MM.1S (cell line): Measurements from ENCODE around the gene EPN3.
A peak's percentile ranks its signal among the peaks of the same experiment; 100 is the strongest.

Experiments used
- DNase-seq: peaks from one replicate; pipeline ENCODE4 v3.0.0-alpha.2; 2015
- H2AFZ ChIP-seq: fragments of 300-600 bp; sonication (generic); 2 replicates; pipeline ENCODE4 v1.6.0; 2016; ENCODE audit warnings: antibody characterized with exemption, low read length
- H3F3A ChIP-seq: fragments of 300-600 bp; sonication (generic); 2 replicates; pipeline ENCODE4 v1.6.1; 2016; ENCODE audit warnings: mild to moderate bottlenecking, antibody characterized with exemption, low read length, moderate library complexity, mixed read lengths; ENCODE audit not compliant: insufficient read depth
- H3K27ac ChIP-seq: fragments of 300-600 bp; sonication (generic); 2 replicates; pipeline ENCODE4 v1.5.1; 2016; ENCODE audit warnings: mild to moderate bottlenecking, low read length
- H3K27me3 ChIP-seq: fragments of 300-600 bp; sonication (generic); replicated peaks from 2 replicates; pipeline ENCODE4 v1.6.0; 2016; ENCODE audit warnings: low read length; ENCODE audit not compliant: insufficient read depth
- H3K36me3 ChIP-seq: fragments of 300-600 bp; sonication (generic); replicated peaks from 2 replicates; pipeline ENCODE4 v1.6.1; 2016; ENCODE audit warnings: mild to moderate bottlenecking, low read length, mixed read lengths; ENCODE audit not compliant: insufficient read depth
- H3K4me1 ChIP-seq: fragments of 300-600 bp; sonication (generic); 2 replicates; pipeline ENCODE4 v1.6.1; 2016; ENCODE audit warnings: low read length, mixed read lengths
- H3K4me2 ChIP-seq: fragments of 300-600 bp; sonication (generic); 2 replicates; pipeline ENCODE4 v1.6.0; 2016; ENCODE audit warnings: low read depth, low read length
- H3K4me3 ChIP-seq: fragments of 300-600 bp; sonication (generic); 2 replicates; pipeline ENCODE4 v1.5.1; 2016; ENCODE audit warnings: low read length, mixed read lengths
- H3K79me2 ChIP-seq: fragments of 300-600 bp; sonication (generic); 2 replicates; pipeline ENCODE4 v1.6.1; 2016; ENCODE audit warnings: mixed run types, low read length, mixed read lengths
- H3K9ac ChIP-seq: fragments of 300-600 bp; sonication (generic); 2 replicates; pipeline ENCODE4 v1.6.1; 2016; ENCODE audit warnings: low read length, mixed read lengths
- H3K9me2 ChIP-seq: fragments of 300-600 bp; sonication (generic); replicated peaks from 2 replicates; pipeline ENCODE4 v1.6.1; 2016; ENCODE audit warnings: mild to moderate bottlenecking, low read length, mixed read lengths; ENCODE audit not compliant: insufficient read depth
- H3K9me3 ChIP-seq: fragments of 300-600 bp; sonication (generic); replicated peaks from 2 replicates; pipeline ENCODE4 v1.6.1; 2016; ENCODE audit warnings: mild to moderate bottlenecking, low read length, mixed read lengths; ENCODE audit not compliant: insufficient read depth
- H4K20me1 ChIP-seq: fragments of 300-600 bp; sonication (generic); 2 replicates; pipeline ENCODE4 v1.6.1; 2016; ENCODE audit warnings: mild to moderate bottlenecking, low read length, moderate library complexity, mixed read lengths; ENCODE audit not compliant: insufficient read depth
- CTCF ChIP-seq: fragments of 300-600 bp; sonication (generic); IDR thresholded peaks from 2 replicates; pipeline ENCODE4 v1.5.1; 2016; ENCODE audit warnings: antibody characterized with exemption, low read length, mixed read lengths
- EZH2 ChIP-seq: fragments of 300-600 bp; sonication (generic); optimal IDR thresholded peaks from 2 replicates; pipeline ENCODE3; 2017; ENCODE audit warnings: low read depth, mild to moderate bottlenecking, antibody characterized with exemption, low read length, mixed read lengths
- EZH2phosphoT487 ChIP-seq: fragments of 300-600 bp; sonication (generic); IDR thresholded peaks from 2 replicates; pipeline ENCODE4 v1.6.1; 2018; ENCODE audit warnings: antibody characterized with exemption, low read length

The EPN3 gene

GRCh38 chr17:50560185-50560824 lies 27.8 kb downstream of the EPN3 start, which contains the start of gene CACNA1G:
Gene CACNA1G, plus strand, starts transcription at chr17:50560715. Its CDS starts 745 bp downstream, at chr17:50561460.
- TF ChIP-seq EZH2phosphoT487 (no peak), CTCF (no peak), EZH2 (no peak)
- no peak within 1 kb of the TSS for H3K9ac ChIP-seq
- no peaks in the 10 kb centered on the region for H3K36me3 ChIP-seq
- H2AFZ ChIP-seq: peak within 1 kb of the TSS; percentile 74
- H4K20me1 ChIP-seq: no peaks in the 10 kb centered on the region
- peaks cover 73% of the 10 kb centered on the region for H3K27me3 ChIP-seq
- no peaks in the 10 kb centered on the region for H3K9me3 ChIP-seq
- peak within 1 kb of the TSS; percentile 65 for H3K4me3 ChIP-seq
- H3F3A ChIP-seq: no peaks in the 10 kb centered on the region
- H3K79me2 ChIP-seq: no peaks in the 10 kb centered on the region
- no peaks in the 10 kb centered on the region for H3K9me2 ChIP-seq
- H3K27ac ChIP-seq: no peak within 1 kb of the TSS
- peaks cover 8% of the 10 kb centered on the region for H3K4me1 ChIP-seq
- H3K4me2 ChIP-seq: peak within 1 kb of the TSS; percentile 99
- DNase-seq: peak; percentile 88

GRCh38 chr17:50560931-50561745 lies 28.6 kb downstream of the EPN3 start:
- Histone ChIP-seq H4K20me1 (no peaks in the 10 kb centered on the region), H3K4me1 (peaks cover 8% of the 10 kb centered on the region), H3K4me3 (peak overlapping the region; percentile 65), H3K4me2 (peak overlapping the region; percentile 99), H3K9ac (no peak overlapping the region), H3K27me3 (peaks cover 81% of the 10 kb centered on the region), H3K9me3 (no peaks in the 10 kb centered on the region), H3F3A (no peaks in the 10 kb centered on the region), H3K27ac (no peak overlapping the region), H2AFZ (0 out of 2 replicates have a peak overlapping the region, but pooled peaks have one; percentile 74), H3K79me2 (no peaks in the 10 kb centered on the region), H3K36me3 (no peaks in the 10 kb centered on the region), H3K9me2 (no peaks in the 10 kb centered on the region)
- TF ChIP-seq CTCF (no peak), EZH2phosphoT487 (0 out of 2 replicates have a peak, but pooled peaks have one; percentile 40), EZH2 (peak; percentile 99)
- no peak for DNase-seq

GRCh38 chr17:50561746-50562141 lies 29.2 kb downstream of the EPN3 start:
- DNase-seq: no peak
- Histone ChIP-seq H3K4me1 (peaks cover 8% of the 10 kb centered on the region), H3K27ac (no peak overlapping the region), H3K9me3 (no peaks in the 10 kb centered on the region), H4K20me1 (no peaks in the 10 kb centered on the region), H3K36me3 (no peaks in the 10 kb centered on the region), H3K9me2 (no peaks in the 10 kb centered on the region), H3K79me2 (no peaks in the 10 kb centered on the region), H3K27me3 (peaks cover 87% of the 10 kb centered on the region), H3K4me3 (no peak overlapping the region), H3K9ac (no peak overlapping the region), H3F3A (no peaks in the 10 kb centered on the region), H2AFZ (no peak overlapping the region), H3K4me2 (no peak overlapping the region)
- TF ChIP-seq EZH2 (no peak), EZH2phosphoT487 (no peak), CTCF (no peak)
